HG03457 (cell line): Measurements from ENCODE around the gene ACACA.

Experiments used
- ATAC-seq: cut with Tn5 transposase; IDR thresholded peaks from one replicate; pipeline ENCODE4 v1.9.1; 2021; ENCODE audit warnings: moderate number of reproducible peaks; ENCODE audit not compliant: unreplicated experiment

The ACACA gene

GRCh38 chr17:37239690-37240334, 166.8 kb downstream of the ACACA start:
- ATAC-seq, result no peak

- ATAC-seq, result no peak
Observed at GRCh38 chr17:37234106-37234505, 172.5 kb downstream of the ACACA start.

GRCh38 chr17:37233036-37233435, 173.6 kb downstream of the ACACA start:
- ATAC-seq, result no peak

GRCh38 chr17:37231887-37232286, 174.7 kb downstream of the ACACA start:
- ATAC-seq, result no peak

GRCh38 chr17:37230633-37231032, 176.0 kb downstream of the ACACA start:
- ATAC-seq, result no peak

GRCh38 chr17:37225465-37225864, 181.2 kb downstream of the ACACA start:
- no peak for ATAC-seq

GRCh38 chr17:37221865-37222264, 184.8 kb downstream of the ACACA start:
- ATAC-seq, result no peak

GRCh38 chr17:37220607-37220953, 186.1 kb downstream of the ACACA start:
- no peak for ATAC-seq

GRCh38 chr17:37219876-37220606, 186.6 kb downstream of the ACACA start:
- ATAC-seq, result no peak

GRCh38 chr17:37218849-37219248, 187.8 kb downstream of the ACACA start:
- no peak for ATAC-seq

- ATAC-seq, result no peak
Observed at GRCh38 chr17:37214416-37214815, 192.2 kb downstream of the ACACA start.

- ATAC-seq, result no peak
Observed at GRCh38 chr17:37213927-37214326, 192.7 kb downstream of the ACACA start.

- no peak for ATAC-seq
Observed at GRCh38 chr17:37212179-37212578, 194.5 kb downstream of the ACACA start.

- ATAC-seq, result no peak
Observed at GRCh38 chr17:37211136-37211535, 195.5 kb downstream of the ACACA start.

GRCh38 chr17:37207103-37207502, 199.5 kb downstream of the ACACA start:
- ATAC-seq, result no peak

- no peak for ATAC-seq
Observed at GRCh38 chr17:37206299-37206698, 200.3 kb downstream of the ACACA start.

- no peak for ATAC-seq
Observed at GRCh38 chr17:37200497-37200896, 206.1 kb downstream of the ACACA start.

GRCh38 chr17:37197336-37197735, 209.3 kb downstream of the ACACA start:
- ATAC-seq, result no peak

- ATAC-seq, result no peak
Observed at GRCh38 chr17:37194208-37194607, 212.4 kb downstream of the ACACA start.

GRCh38 chr17:37191219-37191618, 215.4 kb downstream of the ACACA start:
- no peak for ATAC-seq

- ATAC-seq, result no peak
Observed at GRCh38 chr17:37190493-37190892, 216.1 kb downstream of the ACACA start.

GRCh38 chr17:37188157-37188556, 218.5 kb downstream of the ACACA start:
- no peak for ATAC-seq

- ATAC-seq, result no peak
Observed at GRCh38 chr17:37187262-37187661, 219.4 kb downstream of the ACACA start.
